K562 (cell line): ENCODE measurements around the gene PPP1R15B. TPM values are rescaled to one million over a fixed set of nuclear protein-coding genes. Genes with fewer than 3 reads are reported as not detected.

Source experiments
- ADNP ChIP-seq: fragments of 200-800 bp; sonication (Bioruptor generic); IDR thresholded peaks from 2 replicates; pipeline ENCODE4 v1.6.1; 2016; ENCODE audit warnings: missing genetic modification characterization, missing compliant biosample characterization
- ARID3A ChIP-seq: IDR thresholded peaks from 2 replicates; pipeline ENCODE4 v1.6.1; 2012; ENCODE audit warnings: low read depth, low read length, improper control_type of control experiment, borderline replicate concordance
- CREM ChIP-seq: IDR thresholded peaks from 2 replicates; pipeline ENCODE4 v1.6.1; 2014; ENCODE audit warnings: antibody characterized with exemption, low read depth
- HBP1 ChIP-seq: fragments of 450-650 bp; formaldehyde crosslinking; IDR thresholded peaks from 2 replicates; pipeline ENCODE4 v1.4.0; 2022; ENCODE audit warnings: missing genetic modification characterization
- HNRNPLL ChIP-seq: fragments of 200-400 bp; formaldehyde crosslinking; IDR thresholded peaks from 2 replicates; pipeline ENCODE4 v1.6.1; 2017; ENCODE audit warnings: low read length, low read depth, mild to moderate bottlenecking; ENCODE audit not compliant: poor library complexity, severe bottlenecking
- MAX ChIP-seq: sonication (generic); formaldehyde crosslinking; IDR thresholded peaks from 2 replicates; pipeline ENCODE4 v1.9.0; 2022; ENCODE audit warnings: mild to moderate bottlenecking, missing genetic modification reagents
- MAZ ChIP-seq, 2 experiments: fragments of 450-650 bp in 1 of 2; sonication (generic) in 1 of 2; formaldehyde crosslinking; IDR thresholded peaks in 1 of 2; conservative IDR thresholded peaks in 1 of 2; 2 replicates each; pipeline versions ENCODE4 v1.4.0 to v1.5.0; 2020; ENCODE audit warnings: mild to moderate bottlenecking in 1 of 2, missing genetic modification reagents in 1 of 2
- MGA ChIP-seq: fragments of 450-650 bp; IDR thresholded peaks from 2 replicates; pipeline ENCODE4 v1.6.1; 2016; ENCODE audit warnings: mild to moderate bottlenecking, moderate library complexity
- NR1H2 ChIP-seq: sonication (generic); formaldehyde crosslinking; IDR thresholded peaks from 2 replicates; pipeline ENCODE4 v1.4.0; 2020; ENCODE audit warnings: mild to moderate bottlenecking, missing genetic modification reagents
- PML ChIP-seq: IDR thresholded peaks from 2 replicates; pipeline ENCODE4 v1.6.1; 2012; ENCODE audit warnings: low read length, inconsistent platforms
- ZNF121 ChIP-seq: sonication (generic); formaldehyde crosslinking; conservative IDR thresholded peaks from 2 replicates; pipeline ENCODE4 v1.8.0; 2022; ENCODE audit warnings: missing genetic modification reagents
- ZNF589 ChIP-seq: fragments of 200-800 bp; sonication (Bioruptor generic); IDR thresholded peaks from 2 replicates; pipeline ENCODE4 v1.6.1; 2016; ENCODE audit warnings: low read depth, missing genetic modification characterization, missing compliant biosample characterization
- polyA plus RNA-seq, 8 experiments: library from polyadenylated mRNA; depleted of rRNA in 4 of 8; stranded (reverse) in 5 of 8; unstranded in 3 of 8; fragments of >200 nt; fragmentation: Nextera tagmentation in 2 of 8; fragmentation: Illumina TruSeq in 1 of 8; extraction: Ambion mirVana in 2 of 8; extraction: Trizol in 1 of 8; gene quantifications; 2 replicates each; pipeline versions ENCODE4 v1.2.1 to v1.2.3, GENCODE V29; 2011 to 2014; ENCODE audit warnings: inconsistent platforms in 1 of 8, missing spikeins in 1 of 8
- total RNA-seq, 7 experiments: library from RNA; depleted of rRNA in 6 of 7; stranded (reverse); fragments of >200 nt in 6 of 7; fragmentation: Illumina TruSeq in 2 of 7; extraction: Trizol in 2 of 7; gene quantifications; 2 replicates each; pipeline versions ENCODE4 v1.2.1 to v1.2.3, GENCODE V29; 2011 to 2021; ENCODE audit warnings: low replicate concordance in 1 of 7

The PPP1R15B gene
- total and polyA plus RNA-seq, 9 of the 15 experiments (the other 6 are each of a cell fraction or from before 2014, with no cell fraction given) = 17.0 to 48.1 (median 30.8) TPM

GRCh38 chr1:204400882-204401510 lies 10.6 kb downstream of the PPP1R15B start (continued):
- TF ChIP-seq MAZ (CRISPR knock-in tag; conservative IDR thresholded peaks at IDR 0.05 in 1 of 2, IDR thresholded peaks at IDR 0.05 in 1 of 2) (no peak), CREM (0 out of 2 replicates have a peak, but pooled peaks have one; percentile 12), MGA (0 out of 2 replicates have a peak, but pooled peaks have one; percentile 1), ADNP (tag) (0 out of 2 replicates have a peak, but pooled peaks have one; percentile 4), ZNF589 (0 out of 2 replicates have a peak, but pooled peaks have one; percentile 28), HNRNPLL (peak; percentile 26), MAX (no peak), ZNF121 (CRISPR knock-in tag) (no peak), PML (0 out of 2 replicates have a peak, but pooled peaks have one; percentile 35), HBP1 (CRISPR knock-in tag) (no peak; the same call in 1 of the 2 replicates), ARID3A (peak; percentile 51; the same call in 1 of the 2 replicates), NR1H2 (CRISPR knock-in tag) (no peak)
